ENCODE results near the gene COL4A2.

Gene COL4A2

GRCh38 chr13:110301606-110302553 is 5.2 kb upstream of the COL4A2 start:
- Histone ChIP-seq H3K4me1 (ENCODE audit: insufficient read depth, low read length, severe bottlenecking) (no peaks in the 10 kb centered on the region), H3K27me3 (ENCODE audit: insufficient read depth, low read length) (no peaks in the 10 kb centered on the region; the same call in 1 of the 2 replicates), H3K36me3 (ENCODE audit: insufficient read depth, low read length) (no peaks in the 10 kb centered on the region), H3K9me3 (ENCODE audit: low read length) (no peaks in the 10 kb centered on the region), H3K4me3 (ENCODE audit: low read depth, low read length, poor library complexity, severe bottlenecking) (no peak overlapping the region), H3K27ac (ENCODE audit: low read depth, low read length, poor library complexity, severe bottlenecking) (no peak overlapping the region), H3K9ac (ENCODE audit: low read length) (no peak overlapping the region), H3K9me2 (ENCODE audit: low read depth, low read length) (no peaks in the 10 kb centered on the region), H3K79me2 (ENCODE audit: insufficient read depth, low read length) (no peaks in the 10 kb centered on the region), H2AFZ (ENCODE audit: low read length) (no peak overlapping the region), H4K20me1 (ENCODE audit: insufficient read depth, low read length) (no peaks in the 10 kb centered on the region), H3F3A (ENCODE audit: insufficient read depth, low read length) (no peaks in the 10 kb centered on the region), H3K4me2 (ENCODE audit: low read length) (no peak overlapping the region)
- TF ChIP-seq EZH2 (IDR thresholded peaks at IDR 0.05; ENCODE audit: borderline replicate concordance, low read length) (no peak), CTCF (IDR thresholded peaks at IDR 0.05; ENCODE audit: low read length) (no peak)

- no peak for TF ChIP-seq CTCF (IDR thresholded peaks at IDR 0.05; ENCODE audit: low read length)
- TF ChIP-seq EZH2 (IDR thresholded peaks at IDR 0.05; ENCODE audit: borderline replicate concordance, low read length): no peak
- Histone ChIP-seq H3F3A (ENCODE audit: insufficient read depth, low read length) (no peaks in the 10 kb centered on the region), H2AFZ (ENCODE audit: low read length) (no peak overlapping the region), H3K4me3 (ENCODE audit: low read depth, low read length, poor library complexity, severe bottlenecking) (no peak overlapping the region), H3K9ac (ENCODE audit: low read length) (no peak overlapping the region), H3K9me2 (ENCODE audit: low read depth, low read length) (no peaks in the 10 kb centered on the region), H3K27me3 (ENCODE audit: insufficient read depth, low read length) (no peaks in the 10 kb centered on the region; the same call in 1 of the 2 replicates), H3K36me3 (ENCODE audit: insufficient read depth, low read length) (no peaks in the 10 kb centered on the region), H3K9me3 (ENCODE audit: low read length) (no peaks in the 10 kb centered on the region), H3K4me1 (ENCODE audit: insufficient read depth, low read length, severe bottlenecking) (no peaks in the 10 kb centered on the region), H3K4me2 (ENCODE audit: low read length) (no peak overlapping the region), H3K79me2 (ENCODE audit: insufficient read depth, low read length) (no peaks in the 10 kb centered on the region), H3K27ac (ENCODE audit: low read depth, low read length, poor library complexity, severe bottlenecking) (no peak overlapping the region), H4K20me1 (ENCODE audit: insufficient read depth, low read length) (no peaks in the 10 kb centered on the region)
Observed at GRCh38 chr13:110302997-110303396, 4.1 kb upstream of the COL4A2 start.

GRCh38 chr13:110303644-110304043 is 3.4 kb upstream of the COL4A2 start:
- no peaks in the 10 kb centered on the region; the same call in 1 of the 2 replicates for H3K27me3 ChIP-seq (ENCODE audit: insufficient read depth, low read length)
- H3K36me3 ChIP-seq (ENCODE audit: insufficient read depth, low read length): no peaks in the 10 kb centered on the region
- no peaks in the 10 kb centered on the region for H3K9me2 ChIP-seq (ENCODE audit: low read depth, low read length)
- H3K4me2 ChIP-seq (ENCODE audit: low read length): no peak overlapping the region
- no peak overlapping the region for H3K4me3 ChIP-seq (ENCODE audit: low read depth, low read length, poor library complexity, severe bottlenecking)
- no peak for TF ChIP-seq EZH2 (IDR thresholded peaks at IDR 0.05; ENCODE audit: borderline replicate concordance, low read length)
- H2AFZ ChIP-seq (ENCODE audit: low read length): no peak overlapping the region
- no peaks in the 10 kb centered on the region for H3K9me3 ChIP-seq (ENCODE audit: low read length)
- H3K4me1 ChIP-seq (ENCODE audit: insufficient read depth, low read length, severe bottlenecking): no peaks in the 10 kb centered on the region
- no peak overlapping the region for H3K27ac ChIP-seq (ENCODE audit: low read depth, low read length, poor library complexity, severe bottlenecking)
- no peaks in the 10 kb centered on the region for H4K20me1 ChIP-seq (ENCODE audit: insufficient read depth, low read length)
- H3F3A ChIP-seq (ENCODE audit: insufficient read depth, low read length): no peaks in the 10 kb centered on the region
- no peaks in the 10 kb centered on the region for H3K79me2 ChIP-seq (ENCODE audit: insufficient read depth, low read length)
- H3K9ac ChIP-seq (ENCODE audit: low read length): no peak overlapping the region
